SK-N-SH treated with all-trans-retinoic acid at 6 μM for 48 hours (cell line): ENCODE measurements around the gene FBXO42.

Experiments
- RARB ChIP-seq: fragments of 250-450 bp; sonication (Bioruptor Pico); IDR thresholded peaks from 2 replicates; pipeline ENCODE4 v1.8.0; 2021; ENCODE audit warnings: mild to moderate bottlenecking, moderate library complexity
- ZFP30 ChIP-seq: fragments of 450-650 bp; formaldehyde crosslinking; IDR thresholded peaks from 2 replicates; pipeline ENCODE4 v1.5.0; 2022; ENCODE audit warnings: mild to moderate bottlenecking, moderate library complexity
- TF ChIP-seq, protein P1 (sequence below): fragments of 250-450 bp; sonication (Bioruptor Pico); IDR thresholded peaks from 2 replicates; pipeline ENCODE4 v1.8.0; 2020; ENCODE audit warnings: mild to moderate bottlenecking, moderate library complexity, borderline replicate concordance
- TF ChIP-seq, protein P2 (sequence below): fragments of 250-450 bp; sonication (Bioruptor Pico); IDR thresholded peaks from 2 replicates; pipeline ENCODE4 v1.5.0; 2020; ENCODE audit warnings: mild to moderate bottlenecking, moderate library complexity

DNA sequence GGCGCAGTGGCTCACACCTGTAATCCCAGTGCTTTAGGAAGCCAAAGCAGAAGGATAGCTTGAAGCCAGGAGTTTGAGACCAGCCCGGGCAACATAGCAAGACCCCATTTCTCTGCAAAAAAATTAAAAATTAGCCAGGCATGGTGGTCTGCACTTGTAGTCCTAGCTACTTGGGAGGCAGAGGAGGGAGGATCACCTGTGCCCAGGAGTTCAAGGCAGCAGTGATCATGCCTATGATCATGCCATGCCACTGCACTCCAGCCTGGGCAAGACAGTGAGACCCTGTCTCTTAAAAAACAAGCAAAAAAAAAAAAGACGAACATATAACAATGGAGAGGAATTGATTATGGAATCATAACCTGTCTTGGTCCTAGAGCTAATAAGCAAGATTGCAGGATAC is 45.1 kb downstream of the FBXO42 start:
- TF ChIP-seq ZFP30 (CRISPR knock-in tag), result no peak
- TF ChIP-seq, protein P1, sequence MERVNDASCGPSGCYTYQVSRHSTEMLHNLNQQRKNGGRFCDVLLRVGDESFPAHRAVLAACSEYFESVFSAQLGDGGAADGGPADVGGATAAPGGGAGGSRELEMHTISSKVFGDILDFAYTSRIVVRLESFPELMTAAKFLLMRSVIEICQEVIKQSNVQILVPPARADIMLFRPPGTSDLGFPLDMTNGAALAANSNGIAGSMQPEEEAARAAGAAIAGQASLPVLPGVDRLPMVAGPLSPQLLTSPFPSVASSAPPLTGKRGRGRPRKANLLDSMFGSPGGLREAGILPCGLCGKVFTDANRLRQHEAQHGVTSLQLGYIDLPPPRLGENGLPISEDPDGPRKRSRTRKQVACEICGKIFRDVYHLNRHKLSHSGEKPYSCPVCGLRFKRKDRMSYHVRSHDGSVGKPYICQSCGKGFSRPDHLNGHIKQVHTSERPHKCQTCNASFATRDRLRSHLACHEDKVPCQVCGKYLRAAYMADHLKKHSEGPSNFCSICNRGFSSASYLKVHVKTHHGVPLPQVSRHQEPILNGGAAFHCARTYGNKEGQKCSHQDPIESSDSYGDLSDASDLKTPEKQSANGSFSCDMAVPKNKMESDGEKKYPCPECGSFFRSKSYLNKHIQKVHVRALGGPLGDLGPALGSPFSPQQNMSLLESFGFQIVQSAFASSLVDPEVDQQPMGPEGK (CRISPR knock-in tag), result no peak
- TF ChIP-seq RARB, result no peak
- TF ChIP-seq, protein P2, sequence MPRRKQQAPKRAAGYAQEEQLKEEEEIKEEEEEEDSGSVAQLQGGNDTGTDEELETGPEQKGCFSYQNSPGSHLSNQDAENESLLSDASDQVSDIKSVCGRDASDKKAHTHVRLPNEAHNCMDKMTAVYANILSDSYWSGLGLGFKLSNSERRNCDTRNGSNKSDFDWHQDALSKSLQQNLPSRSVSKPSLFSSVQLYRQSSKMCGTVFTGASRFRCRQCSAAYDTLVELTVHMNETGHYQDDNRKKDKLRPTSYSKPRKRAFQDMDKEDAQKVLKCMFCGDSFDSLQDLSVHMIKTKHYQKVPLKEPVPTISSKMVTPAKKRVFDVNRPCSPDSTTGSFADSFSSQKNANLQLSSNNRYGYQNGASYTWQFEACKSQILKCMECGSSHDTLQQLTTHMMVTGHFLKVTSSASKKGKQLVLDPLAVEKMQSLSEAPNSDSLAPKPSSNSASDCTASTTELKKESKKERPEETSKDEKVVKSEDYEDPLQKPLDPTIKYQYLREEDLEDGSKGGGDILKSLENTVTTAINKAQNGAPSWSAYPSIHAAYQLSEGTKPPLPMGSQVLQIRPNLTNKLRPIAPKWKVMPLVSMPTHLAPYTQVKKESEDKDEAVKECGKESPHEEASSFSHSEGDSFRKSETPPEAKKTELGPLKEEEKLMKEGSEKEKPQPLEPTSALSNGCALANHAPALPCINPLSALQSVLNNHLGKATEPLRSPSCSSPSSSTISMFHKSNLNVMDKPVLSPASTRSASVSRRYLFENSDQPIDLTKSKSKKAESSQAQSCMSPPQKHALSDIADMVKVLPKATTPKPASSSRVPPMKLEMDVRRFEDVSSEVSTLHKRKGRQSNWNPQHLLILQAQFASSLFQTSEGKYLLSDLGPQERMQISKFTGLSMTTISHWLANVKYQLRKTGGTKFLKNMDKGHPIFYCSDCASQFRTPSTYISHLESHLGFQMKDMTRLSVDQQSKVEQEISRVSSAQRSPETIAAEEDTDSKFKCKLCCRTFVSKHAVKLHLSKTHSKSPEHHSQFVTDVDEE (CRISPR knock-in tag), result no peak
